KMS-11 (cell line): ENCODE data around the gene FOXP3.

Source experiments
- H2AFZ ChIP-seq: fragments of 200-600 bp; sonication (generic); 2 replicates; pipeline ENCODE4 v1.6.1; 2016; ENCODE audit warnings: antibody characterized with exemption, mixed run types, low read depth
- H3K27ac ChIP-seq: fragments of 200-600 bp; sonication (generic); 2 replicates; pipeline ENCODE4 v1.6.1; 2016; ENCODE audit warnings: mild to moderate bottlenecking, mixed run types
- H3K27me3 ChIP-seq: fragments of 200-600 bp; sonication (generic); 2 replicates; pipeline ENCODE4 v1.6.1; 2017; ENCODE audit warnings: mild to moderate bottlenecking, low read depth, mixed run types, moderate library complexity; ENCODE audit not compliant: insufficient read depth
- H3K36me3 ChIP-seq: fragments of 200-600 bp; sonication (generic); 2 replicates; pipeline ENCODE4 v1.6.1; 2017; ENCODE audit warnings: mild to moderate bottlenecking, mixed run types; ENCODE audit not compliant: insufficient read depth
- H3K4me1 ChIP-seq: fragments of 200-600 bp; sonication (generic); 2 replicates; pipeline ENCODE4 v1.6.1; 2016; ENCODE audit warnings: mild to moderate bottlenecking, low read depth, mixed run types; ENCODE audit not compliant: poor library complexity, severe bottlenecking
- H3K4me2 ChIP-seq: fragments of 200-600 bp; sonication (generic); 2 replicates; pipeline ENCODE4 v1.7.0; 2016; ENCODE audit warnings: mild to moderate bottlenecking, mixed run types
- H3K4me3 ChIP-seq: fragments of 200-600 bp; sonication (generic); IDR thresholded peaks from 2 replicates; pipeline ENCODE4 v1.6.1; 2017; ENCODE audit warnings: low read depth, low read length, mixed read lengths; ENCODE audit not compliant: insufficient read depth
- H3K79me2 ChIP-seq: fragments of 200-600 bp; sonication (generic); 2 replicates; pipeline ENCODE4 v1.6.1; 2016; ENCODE audit warnings: low read depth, mixed run types; ENCODE audit not compliant: insufficient read depth
- H3K9ac ChIP-seq: fragments of 200-600 bp; sonication (generic); 2 replicates; pipeline ENCODE4 v1.6.1; 2016; ENCODE audit warnings: mild to moderate bottlenecking, mixed run types
- H4K20me1 ChIP-seq: fragments of 200-600 bp; sonication (generic); 2 replicates; pipeline ENCODE4 v1.6.1; 2016; ENCODE audit warnings: mild to moderate bottlenecking, mixed run types; ENCODE audit not compliant: insufficient read depth
- TF ChIP-seq, protein P1 (sequence below): fragments of 200-600 bp; sonication (generic); conservative IDR thresholded peaks from 2 replicates; pipeline ENCODE4 v1.6.1; 2017; ENCODE audit warnings: low read depth, mild to moderate bottlenecking, antibody characterized with exemption, low read length, moderate library complexity, mixed read lengths

FOXP3 gene

DNA sequence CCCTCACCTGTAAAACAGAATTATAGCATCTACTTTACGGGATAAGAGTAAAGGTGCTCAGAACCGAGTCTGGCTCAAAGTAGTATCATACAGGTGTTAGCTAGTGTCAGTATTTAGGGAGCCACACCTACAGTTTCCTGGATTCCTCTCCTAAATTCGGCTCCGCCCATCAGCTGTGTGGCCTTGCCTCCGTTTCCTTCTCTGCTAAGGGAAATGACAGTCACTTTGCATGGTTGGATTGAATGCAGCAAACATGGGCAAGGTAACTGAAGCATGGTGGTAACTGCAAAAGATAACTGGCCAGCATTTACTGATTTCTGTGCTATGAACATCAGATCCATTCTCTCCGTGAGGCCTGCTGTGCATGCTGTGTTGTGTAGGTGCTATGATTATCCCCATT is 7.9 kb upstream of the FOXP3 start:
- Histone ChIP-seq H3K4me1 (peaks cover 19% of the 10 kb centered on the region), H3K36me3 (no peaks in the 10 kb centered on the region), H3K4me2 (no peak overlapping the region), H3K9ac (no peak overlapping the region), H3K27me3 (no peaks in the 10 kb centered on the region), H3K4me3 (no peak overlapping the region), H3K27ac (no peak overlapping the region), H4K20me1 (no peaks in the 10 kb centered on the region), H3K79me2 (peaks cover 7% of the 10 kb centered on the region; the same call in 1 of the 2 replicates), H2AFZ (no peak overlapping the region)
- TF ChIP-seq, protein P1, sequence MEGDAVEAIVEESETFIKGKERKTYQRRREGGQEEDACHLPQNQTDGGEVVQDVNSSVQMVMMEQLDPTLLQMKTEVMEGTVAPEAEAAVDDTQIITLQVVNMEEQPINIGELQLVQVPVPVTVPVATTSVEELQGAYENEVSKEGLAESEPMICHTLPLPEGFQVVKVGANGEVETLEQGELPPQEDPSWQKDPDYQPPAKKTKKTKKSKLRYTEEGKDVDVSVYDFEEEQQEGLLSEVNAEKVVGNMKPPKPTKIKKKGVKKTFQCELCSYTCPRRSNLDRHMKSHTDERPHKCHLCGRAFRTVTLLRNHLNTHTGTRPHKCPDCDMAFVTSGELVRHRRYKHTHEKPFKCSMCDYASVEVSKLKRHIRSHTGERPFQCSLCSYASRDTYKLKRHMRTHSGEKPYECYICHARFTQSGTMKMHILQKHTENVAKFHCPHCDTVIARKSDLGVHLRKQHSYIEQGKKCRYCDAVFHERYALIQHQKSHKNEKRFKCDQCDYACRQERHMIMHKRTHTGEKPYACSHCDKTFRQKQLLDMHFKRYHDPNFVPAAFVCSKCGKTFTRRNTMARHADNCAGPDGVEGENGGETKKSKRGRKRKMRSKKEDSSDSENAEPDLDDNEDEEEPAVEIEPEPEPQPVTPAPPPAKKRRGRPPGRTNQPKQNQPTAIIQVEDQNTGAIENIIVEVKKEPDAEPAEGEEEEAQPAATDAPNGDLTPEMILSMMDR = no peak

DNA sequence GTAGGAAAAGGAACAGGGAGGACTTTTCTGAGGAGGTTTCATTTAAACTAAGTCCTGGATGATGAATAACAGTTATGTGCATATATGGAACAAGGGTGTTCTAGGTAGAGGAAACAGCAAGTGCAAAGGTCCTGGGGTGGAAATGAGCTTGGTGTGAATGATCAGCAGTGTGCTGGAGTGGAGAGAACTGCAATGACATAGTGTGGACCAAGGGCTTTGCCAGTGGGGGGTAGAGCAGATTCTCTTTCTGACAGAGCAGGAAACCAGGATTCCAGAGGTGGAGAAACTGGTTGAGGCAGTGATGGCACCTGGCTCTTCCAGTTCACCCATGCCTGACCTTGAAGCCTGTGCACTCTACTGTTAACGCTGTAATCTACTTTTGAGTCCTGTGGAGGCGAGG is 6.8 kb upstream of the FOXP3 start:
- H3K4me3 ChIP-seq = no peak overlapping the region

DNA sequence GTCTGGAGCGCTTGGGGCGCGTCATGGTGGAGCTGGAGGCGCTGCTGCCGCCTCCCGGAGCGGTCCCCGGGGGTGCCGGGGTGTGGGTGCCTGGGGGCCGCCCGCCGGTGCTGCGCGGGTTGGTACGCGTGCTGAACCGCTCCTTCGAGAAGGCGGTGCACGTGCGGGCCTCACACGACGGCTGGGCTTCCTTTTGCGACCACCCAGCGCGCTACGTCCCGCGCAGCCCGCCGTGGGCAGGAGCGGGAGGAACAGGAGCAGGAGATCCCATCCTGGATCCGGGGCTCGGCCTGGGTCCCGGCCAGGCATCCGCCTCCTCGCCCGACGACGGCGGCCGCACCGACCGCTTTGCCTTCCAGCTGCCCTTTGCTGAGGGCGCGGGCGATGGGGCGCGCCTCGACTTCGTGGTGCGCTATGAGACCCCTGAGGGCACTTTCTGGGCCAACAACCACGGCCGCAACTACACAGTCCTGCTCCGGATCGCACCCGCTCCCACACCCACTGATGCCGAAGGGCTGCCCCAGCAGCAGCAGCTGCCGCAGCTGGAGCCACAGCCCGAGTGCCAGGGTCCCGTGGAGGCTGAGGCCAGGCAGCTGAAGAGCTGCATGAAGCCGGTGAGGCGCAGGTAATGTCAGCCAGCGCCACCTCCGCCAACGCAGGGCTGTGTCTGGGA is 5.9 kb upstream of the FOXP3 start:
- no peaks in the 10 kb centered on the region for H4K20me1 ChIP-seq
- peaks cover 7% of the 10 kb centered on the region; the same call in 1 of the 2 replicates for H3K79me2 ChIP-seq
- H3K4me3 ChIP-seq = no peak overlapping the region
- H3K27me3 ChIP-seq = no peaks in the 10 kb centered on the region
- no peaks in the 10 kb centered on the region for H3K36me3 ChIP-seq
- H3K27ac ChIP-seq = peak overlapping the region; percentile 74
- H3K4me2 ChIP-seq = peak overlapping the region; percentile 60; the same call in 1 of the 2 replicates
- H2AFZ ChIP-seq = peak overlapping the region; percentile 38; the same call in 1 of the 2 replicates
- peak overlapping the region; percentile 85 for H3K9ac ChIP-seq
- TF ChIP-seq, protein P1 = no peak
- H3K4me1 ChIP-seq = peaks cover 19% of the 10 kb centered on the region

More for the DNA sequence above, 6.8 kb upstream of the FOXP3 start:
- TF ChIP-seq, protein P1 = no peak
- Histone ChIP-seq H3K4me1 (peaks cover 19% of the 10 kb centered on the region), H3K4me2 (peak overlapping the region; percentile 60; the same call in 1 of the 2 replicates), H4K20me1 (no peaks in the 10 kb centered on the region), H3K27me3 (no peaks in the 10 kb centered on the region), H3K9ac (no peak overlapping the region), H3K27ac (no peak overlapping the region), H2AFZ (no peak overlapping the region), H3K79me2 (peaks cover 7% of the 10 kb centered on the region; the same call in 1 of the 2 replicates), H3K36me3 (no peaks in the 10 kb centered on the region)

DNA sequence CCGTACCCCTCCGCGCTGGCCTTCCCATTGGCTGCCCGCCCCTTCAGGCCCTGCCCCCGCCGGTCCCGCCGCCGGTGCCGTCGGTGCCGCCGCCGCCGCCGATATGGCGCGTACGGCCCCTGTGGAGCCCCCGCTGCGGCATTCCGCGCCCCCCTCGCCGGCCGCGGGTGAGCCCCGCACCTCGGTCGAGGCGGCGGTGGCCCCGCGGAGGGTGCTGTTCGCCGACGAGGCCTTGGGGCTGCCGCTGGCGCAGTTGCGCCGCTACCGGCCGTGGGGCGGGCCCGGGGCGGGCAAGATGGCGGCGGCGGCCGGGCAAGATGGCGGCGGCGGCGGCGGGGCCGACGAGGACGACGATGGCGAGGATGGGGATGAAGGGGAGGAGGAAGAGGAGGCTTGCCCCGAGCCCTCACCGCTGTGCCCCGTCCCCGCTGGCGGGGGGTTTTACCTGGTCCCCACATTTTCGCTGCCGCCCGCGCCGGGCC is 5.3 kb upstream of the FOXP3 start, which contains the start of gene PPP1R3F:
Gene PPP1R3F, plus strand, starts transcription at position 27 of the 482 bp plus-strand sequence. Its CDS starts 77 bp downstream, at position 104.
- peak within 1 kb of the TSS; percentile 78 for H2AFZ ChIP-seq
- TF ChIP-seq, protein P1 = no peak
- peaks cover 19% of the 10 kb centered on the region for H3K4me1 ChIP-seq
- H3K79me2 ChIP-seq = peaks cover 7% of the 10 kb centered on the region; the same call in 1 of the 2 replicates
- H3K4me2 ChIP-seq = peak within 1 kb of the TSS; percentile 60
- H3K36me3 ChIP-seq = no peaks in the 10 kb centered on the region
- peak within 1 kb of the TSS; percentile 85 for H3K9ac ChIP-seq
- H3K27me3 ChIP-seq = no peaks in the 10 kb centered on the region
- no peak within 1 kb of the TSS for H3K4me3 ChIP-seq
- H3K27ac ChIP-seq = peak within 1 kb of the TSS; percentile 74
- H4K20me1 ChIP-seq = no peaks in the 10 kb centered on the region
